ENCODE results near the gene GPR173.

GPR173 gene

GRCh38 chrX:53089224-53089842 lies 40.7 kb downstream of the GPR173 start:
- DNase-seq (ENCODE audit: low read depth in 2 of 2): no peak

GRCh38 chrX:53089925-53090324 lies 41.3 kb downstream of the GPR173 start:
- no peak for DNase-seq (ENCODE audit: low read depth in 2 of 2)

DNA sequence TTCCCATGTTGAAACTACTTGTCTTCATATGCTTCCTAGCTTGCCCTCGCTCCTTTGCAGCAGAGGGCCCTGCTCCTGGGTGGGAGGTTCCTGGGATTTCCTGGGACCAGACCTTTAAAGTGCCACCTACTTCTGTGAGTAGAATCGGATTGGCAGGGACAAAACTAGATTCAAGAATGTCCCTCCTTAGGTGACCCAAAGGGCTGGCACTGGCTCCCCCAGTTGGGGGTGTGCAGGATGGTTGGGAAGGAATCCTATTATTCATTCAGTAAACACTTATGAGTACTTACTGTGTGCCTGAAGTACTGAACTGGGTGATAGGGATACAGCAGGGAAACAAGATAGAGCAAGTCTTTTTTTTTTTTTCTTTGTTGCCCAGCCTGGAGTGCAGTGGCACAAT lies 42.8 kb downstream of the GPR173 start:
- no peak for DNase-seq (ENCODE audit: low read depth in 2 of 2)

GRCh38 chrX:53093177-53093655 lies 44.6 kb downstream of the GPR173 start:
- DNase-seq (ENCODE audit: low read depth in 2 of 2): peak; percentile 59 to 64

- DNase-seq (ENCODE audit: low read depth in 2 of 2): peak; percentile 60 to 67
These were observed 45.4 kb downstream of the GPR173 start, which contains the start of gene KANTR for GRCh38 chrX:53093748-53094581. Gene KANTR (plus strand): TSS chrX:53094142. CDS start chrX:53124273, 30,131 bp downstream.

GRCh38 chrX:53094582-53094905 lies 46.0 kb downstream of the GPR173 start:
- DNase-seq (ENCODE audit: low read depth in 2 of 2): no peak

DNA sequence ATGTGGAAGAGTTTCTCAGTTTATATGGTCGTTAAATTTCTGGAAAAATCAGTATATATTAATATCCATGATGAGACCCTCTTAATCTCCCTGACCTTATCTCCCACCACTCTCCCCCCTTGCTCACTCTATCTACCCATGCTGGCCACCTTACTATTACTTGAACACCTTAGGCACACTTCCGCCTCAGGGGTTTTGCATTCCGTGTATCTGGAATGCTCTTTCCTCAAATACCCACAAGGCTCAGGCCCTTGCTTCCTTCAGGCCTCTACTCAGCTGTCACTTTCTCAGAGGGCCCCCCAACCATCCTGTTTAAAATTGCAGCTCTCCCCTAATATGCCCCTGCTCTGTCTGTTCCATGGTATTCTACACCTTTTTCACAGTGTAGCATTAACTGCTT lies 47.2 kb downstream of the GPR173 start:
- no peak for DNase-seq (ENCODE audit: low read depth in 2 of 2)

GRCh38 chrX:53114864-53115549 lies 66.4 kb downstream of the GPR173 start:
- DNase-seq (ENCODE audit: low read depth in 2 of 2): no peak

GRCh38 chrX:53115550-53115874 lies 66.9 kb downstream of the GPR173 start:
- DNase-seq (ENCODE audit: low read depth in 2 of 2): no peak

DNA sequence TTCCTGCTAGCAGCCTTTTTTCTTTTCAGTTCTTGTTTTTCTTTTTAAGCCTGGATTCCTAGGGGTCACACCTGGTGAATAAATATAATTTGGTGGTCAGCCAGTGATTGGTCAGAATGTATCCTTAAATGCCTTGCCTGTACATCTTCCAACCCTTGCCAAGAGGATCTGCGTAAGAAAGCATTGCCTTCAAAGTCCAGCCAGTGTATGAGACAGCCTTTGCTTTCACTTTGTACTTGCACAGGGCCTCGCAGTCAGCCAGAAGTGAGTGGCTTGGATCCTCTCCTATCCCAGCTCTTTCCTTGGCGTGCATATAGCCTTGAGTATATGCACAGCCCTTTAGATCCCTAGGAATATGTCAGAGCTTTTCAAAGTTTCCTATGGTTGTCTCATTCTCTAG lies 67.5 kb downstream of the GPR173 start:
- DNase-seq (ENCODE audit: low read depth in 2 of 2): no peak

- no peak for DNase-seq (ENCODE audit: low read depth in 2 of 2)
These were observed 73.4 kb downstream of the GPR173 start for GRCh38 chrX:53122013-53122412.

GRCh38 chrX:53125506-53125905 lies 76.9 kb downstream of the GPR173 start:
- DNase-seq (ENCODE audit: low read depth in 2 of 2): no peak

DNA sequence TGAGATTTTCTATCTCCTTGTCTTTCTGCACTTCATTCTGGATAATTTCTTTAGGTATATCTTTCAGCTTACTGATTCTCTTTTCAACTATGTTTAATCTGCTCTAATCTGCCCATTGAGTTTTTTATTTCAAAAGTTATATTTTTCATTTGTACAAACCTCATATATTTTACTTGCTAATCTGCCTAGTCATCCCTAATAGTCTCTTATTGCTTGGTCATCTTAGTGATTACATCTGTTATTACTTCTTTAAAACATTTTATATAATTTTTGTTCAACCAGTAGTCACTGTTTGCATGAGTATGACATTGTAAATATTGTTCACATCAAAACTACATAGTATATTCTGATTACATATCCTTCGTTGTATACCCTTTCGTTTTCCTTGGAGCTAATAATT lies 77.8 kb downstream of the GPR173 start:
- no peak for DNase-seq (ENCODE audit: low read depth in 2 of 2)

- DNase-seq (ENCODE audit: low read depth in 2 of 2): no peak
These were observed 79.6 kb downstream of the GPR173 start for GRCh38 chrX:53128097-53128749.

Measured in activated CD4-positive, alpha-beta T cell treated with anti-CD3 and anti-CD28 coated beads for 24 hours (primary cell).